ENCODE results near the gene FGF19.

The FGF19 gene

GRCh38 chr11:69662806-69663205, 41.0 kb downstream of the FGF19 start:
- in situ Hi-C loops (cut with MboI; ENCODE audit: low pct_unique_long_range_greater_than_20kb, low sequenced_read_pairs), result loop anchor here (25.0 kb wide), 1 partner anchor 1051 kb away; no protein-coding TSS in a partner anchor
- DNase-seq, result no peak

GRCh38 chr11:69662021-69662698, 41.7 kb downstream of the FGF19 start:
- DNase-seq, result no peak
- in situ Hi-C loops (cut with MboI; ENCODE audit: low pct_unique_long_range_greater_than_20kb, low sequenced_read_pairs), result loop anchor here (25.0 kb wide), 1 partner anchor 1050 kb away; no protein-coding TSS in a partner anchor

GRCh38 chr11:69661413-69661715, 42.5 kb downstream of the FGF19 start:
- DNase-seq, result no peak
- in situ Hi-C loops (cut with MboI; ENCODE audit: low pct_unique_long_range_greater_than_20kb, low sequenced_read_pairs), result loop anchor here (25.0 kb wide), 1 partner anchor 1049 kb away; no protein-coding TSS in a partner anchor

- in situ Hi-C loops (cut with MboI; ENCODE audit: low pct_unique_long_range_greater_than_20kb, low sequenced_read_pairs), result loop anchor here (25.0 kb wide), 1 partner anchor 1048 kb away; no protein-coding TSS in a partner anchor
- DNase-seq, result no peak
Measured at GRCh38 chr11:69660001-69660500, 43.8 kb downstream of the FGF19 start.

- in situ Hi-C loops (cut with MboI; ENCODE audit: low pct_unique_long_range_greater_than_20kb, low sequenced_read_pairs), result loop anchor here (10.0 to 25.0 kb wide), 2 partner anchors 545 to 1047 kb away; no protein-coding TSS in a partner anchor
- no peak for DNase-seq
Measured at GRCh38 chr11:69659591-69659990, 44.2 kb downstream of the FGF19 start.

GRCh38 chr11:69658626-69659450, 45.0 kb downstream of the FGF19 start:
- DNase-seq, result no peak

GRCh38 chr11:69657911-69658625, 45.8 kb downstream of the FGF19 start:
- in situ Hi-C loops (cut with MboI; ENCODE audit: low pct_unique_long_range_greater_than_20kb, low sequenced_read_pairs), result loop anchor here (10.0 to 25.0 kb wide), 2 partner anchors 543 to 1046 kb away; no protein-coding TSS in a partner anchor
- no peak for DNase-seq

More at GRCh38 chr11:69658626-69659450, 45.0 kb downstream of the FGF19 start:
- in situ Hi-C loops (cut with MboI; ENCODE audit: low pct_unique_long_range_greater_than_20kb, low sequenced_read_pairs), result loop anchor here (10.0 to 25.0 kb wide), 2 partner anchors 544 to 1047 kb away; no protein-coding TSS in a partner anchor

- DNase-seq, result no peak
- in situ Hi-C loops (cut with MboI; ENCODE audit: low pct_unique_long_range_greater_than_20kb, low sequenced_read_pairs), result loop anchor here (10.0 to 25.0 kb wide), 2 partner anchors 543 to 1045 kb away; no protein-coding TSS in a partner anchor
Measured at GRCh38 chr11:69657456-69657910, 46.3 kb downstream of the FGF19 start.

- in situ Hi-C loops (cut with MboI; ENCODE audit: low pct_unique_long_range_greater_than_20kb, low sequenced_read_pairs), result loop anchor here (10.0 to 25.0 kb wide), 2 partner anchors 542 to 1044 kb away; no protein-coding TSS in a partner anchor
- DNase-seq, result no peak
Measured at GRCh38 chr11:69656536-69657455, 47.0 kb downstream of the FGF19 start.

GRCh38 chr11:69655479-69656428, 48.1 kb downstream of the FGF19 start:
- no peak for DNase-seq
- in situ Hi-C loops (cut with MboI; ENCODE audit: low pct_unique_long_range_greater_than_20kb, low sequenced_read_pairs), result loop anchor here (10.0 to 25.0 kb wide), 2 partner anchors 541 to 1043 kb away; no protein-coding TSS in a partner anchor

GRCh38 chr11:69654660-69655478, 49.0 kb downstream of the FGF19 start:
- no peak for DNase-seq
- in situ Hi-C loops (cut with MboI; ENCODE audit: low pct_unique_long_range_greater_than_20kb, low sequenced_read_pairs), result loop anchor here (10.0 to 25.0 kb wide), 2 partner anchors 540 to 1043 kb away; no protein-coding TSS in a partner anchor

GRCh38 chr11:69654001-69654659, 49.7 kb downstream of the FGF19 start:
- no peak for DNase-seq
- in situ Hi-C loops (cut with MboI; ENCODE audit: low pct_unique_long_range_greater_than_20kb, low sequenced_read_pairs), result loop anchor here (10.0 to 25.0 kb wide), 2 partner anchors 539 to 1042 kb away; no protein-coding TSS in a partner anchor

GRCh38 chr11:69653406-69653960, 50.3 kb downstream of the FGF19 start:
- in situ Hi-C loops (cut with MboI; ENCODE audit: low pct_unique_long_range_greater_than_20kb, low sequenced_read_pairs), result loop anchor here (10.0 to 25.0 kb wide), 2 partner anchors 539 to 1041 kb away; no protein-coding TSS in a partner anchor

GRCh38 chr11:69652999-69653398, 50.8 kb downstream of the FGF19 start:
- DNase-seq, result no peak
- in situ Hi-C loops (cut with MboI; ENCODE audit: low pct_unique_long_range_greater_than_20kb, low sequenced_read_pairs), result loop anchor here (10.0 to 25.0 kb wide), 2 partner anchors 538 to 1041 kb away; no protein-coding TSS in a partner anchor

More at GRCh38 chr11:69653406-69653960, 50.3 kb downstream of the FGF19 start:
- DNase-seq, result no peak
